ENCODE data around the gene ZNF521. TPM values are rescaled to one million over a fixed set of nuclear protein-coding genes. Genes with fewer than 3 reads are reported as not detected.
A peak's percentile ranks its signal among the peaks of the same experiment; 100 is the strongest.

The ZNF521 gene
- total RNA-seq, 1 donor from 2014 or later, result 58.7 TPM

- H3K27ac Mint-ChIP-seq (ENCODE audit: unreplicated experiment), result peak overlapping the region; percentile 17
- no peak for TF ChIP-seq CTCF (IDR thresholded peaks at IDR 0.05; ENCODE audit: partially characterized antibody, unreplicated experiment)
- peak overlapping the region; percentile 21 for H3K4me3 Mint-ChIP-seq (ENCODE audit: unreplicated experiment)
- peaks cover 4% of the 10 kb centered on the region for H3K27me3 Mint-ChIP-seq (ENCODE audit: unreplicated experiment)
- DNase-seq, result no peak
- peaks cover 43% of the 10 kb centered on the region for H3K4me1 Mint-ChIP-seq (ENCODE audit: low read depth, unreplicated experiment)
- no peaks in the 10 kb centered on the region for H3K36me3 Mint-ChIP-seq (ENCODE audit: unreplicated experiment)
- peaks cover 9% of the 10 kb centered on the region for H3K9me3 Mint-ChIP-seq (ENCODE audit: unreplicated experiment)
Measured at GRCh38 chr18:25080211-25080610, 271.8 kb downstream of the ZNF521 start.

- Mint-ChIP-seq H3K27ac (ENCODE audit: unreplicated experiment) (peak overlapping the region; percentile 41), H3K27me3 (ENCODE audit: unreplicated experiment) (peaks cover 5% of the 10 kb centered on the region), H3K4me1 (ENCODE audit: low read depth, unreplicated experiment) (peaks cover 51% of the 10 kb centered on the region), H3K36me3 (ENCODE audit: unreplicated experiment) (no peaks in the 10 kb centered on the region), H3K9me3 (ENCODE audit: unreplicated experiment) (peaks cover 9% of the 10 kb centered on the region), H3K4me3 (ENCODE audit: unreplicated experiment) (no peak overlapping the region)
- DNase-seq, result no peak
- no peak for TF ChIP-seq CTCF (IDR thresholded peaks at IDR 0.05; ENCODE audit: partially characterized antibody, unreplicated experiment)
Measured at GRCh38 chr18:25077944-25078723, 273.8 kb downstream of the ZNF521 start.

GRCh38 chr18:25077038-25077943 is 274.7 kb downstream of the ZNF521 start:
- DNase-seq, result no peak
- no peak overlapping the region for H3K27ac Mint-ChIP-seq (ENCODE audit: unreplicated experiment)
- H3K4me1 Mint-ChIP-seq (ENCODE audit: low read depth, unreplicated experiment), result peaks cover 58% of the 10 kb centered on the region
- H3K36me3 Mint-ChIP-seq (ENCODE audit: unreplicated experiment), result no peaks in the 10 kb centered on the region
- H3K4me3 Mint-ChIP-seq (ENCODE audit: unreplicated experiment), result no peak overlapping the region
- H3K27me3 Mint-ChIP-seq (ENCODE audit: unreplicated experiment), result peaks cover 5% of the 10 kb centered on the region
- H3K9me3 Mint-ChIP-seq (ENCODE audit: unreplicated experiment), result peaks cover 13% of the 10 kb centered on the region
- no peak for TF ChIP-seq CTCF (IDR thresholded peaks at IDR 0.05; ENCODE audit: partially characterized antibody, unreplicated experiment)

GRCh38 chr18:25075783-25076182 is 276.2 kb downstream of the ZNF521 start:
- Mint-ChIP-seq H3K4me3 (ENCODE audit: unreplicated experiment) (no peak overlapping the region), H3K36me3 (ENCODE audit: unreplicated experiment) (no peaks in the 10 kb centered on the region), H3K9me3 (ENCODE audit: unreplicated experiment) (peaks cover 8% of the 10 kb centered on the region), H3K4me1 (ENCODE audit: low read depth, unreplicated experiment) (peaks cover 56% of the 10 kb centered on the region), H3K27ac (ENCODE audit: unreplicated experiment) (no peak overlapping the region), H3K27me3 (ENCODE audit: unreplicated experiment) (peaks cover 4% of the 10 kb centered on the region)
- DNase-seq, result no peak
- no peak for TF ChIP-seq CTCF (IDR thresholded peaks at IDR 0.05; ENCODE audit: partially characterized antibody, unreplicated experiment)
